Mucosa of rectum (tissue), 2 donors: ENCODE measurements around the gene SP5.
"Not testable (repeated sequence)": the region's sequence is repeated elsewhere in the genome, so short reads cannot be mapped to it uniquely, and the experiment has no call there.

ENCODE experiments used
- H3K27ac ChIP-seq, 2 donors: one replicate each; pipeline ENCODE4 v1.7.0; 2013; ENCODE audit warnings: inconsistent platforms in 2 of 2, low read depth in 2 of 2, low read length in 2 of 2
- H3K27me3 ChIP-seq, 2 donors: one replicate each; pipeline ENCODE4 v1.7.0; 2013; ENCODE audit warnings: low read length in 2 of 2; ENCODE audit not compliant: control insufficient read depth in 2 of 2, insufficient read depth in 2 of 2
- H3K36me3 ChIP-seq, 2 donors: one replicate each; pipeline ENCODE4 v1.7.0; 2013; ENCODE audit warnings: low read length in 2 of 2; ENCODE audit not compliant: control insufficient read depth in 2 of 2, insufficient read depth in 2 of 2
- H3K4me1 ChIP-seq, 2 donors: one replicate each; pipeline ENCODE4 v1.7.0; 2013; ENCODE audit warnings: low read length in 2 of 2, mild to moderate bottlenecking in 1 of 2; ENCODE audit not compliant: control insufficient read depth in 2 of 2, insufficient read depth in 2 of 2
- H3K4me3 ChIP-seq, 2 donors: one replicate each; pipeline ENCODE4 v1.7.0; 2013; ENCODE audit warnings: low read length in 2 of 2
- H3K9ac ChIP-seq, 2 donors: one replicate each; pipeline ENCODE4 v1.7.0; 2013; ENCODE audit warnings: low read length in 2 of 2, low read depth in 1 of 2, mild to moderate bottlenecking in 1 of 2
- H3K9me3 ChIP-seq, 2 donors: one replicate each; pipeline ENCODE4 v1.7.0; 2013; ENCODE audit warnings: low read length in 2 of 2; ENCODE audit not compliant: control insufficient read depth in 2 of 2
- donor health status: healthy.
- donor health status: Normal muscosa, but diverticular disease.

Gene SP5

GRCh38 chr2:170717599-170717963 is 2.4 kb downstream of the SP5 start:
- Histone ChIP-seq H3K9me3 (no peaks in the 10 kb centered on the region), H3K4me3 (no peak overlapping the region), H3K9ac (no peak overlapping the region), H3K36me3 (no peaks in the 10 kb centered on the region), H3K27me3 (peaks cover 13 to 30% of the 10 kb centered on the region in 2 donors), H3K4me1 (peaks cover 11 to 16% of the 10 kb centered on the region in 2 donors), H3K27ac (no peak overlapping the region)

- no peaks in the 10 kb centered on the region for H3K36me3 ChIP-seq
- H3K4me3 ChIP-seq: no peak overlapping the region
- H3K27ac ChIP-seq: no peak overlapping the region
- H3K9me3 ChIP-seq: no peaks in the 10 kb centered on the region
- peaks cover 8 to 25% of the 10 kb centered on the region in 2 donors for H3K27me3 ChIP-seq
- H3K9ac ChIP-seq: no peak overlapping the region
- peaks cover 11 to 16% of the 10 kb centered on the region in 2 donors for H3K4me1 ChIP-seq
Observed at GRCh38 chr2:170717991-170718589, 3.0 kb downstream of the SP5 start.

- H3K27me3 ChIP-seq: peaks cover 3 to 13% of the 10 kb centered on the region in 2 donors
Observed at GRCh38 chr2:170719810-170720209, 4.7 kb downstream of the SP5 start.

GRCh38 chr2:170721678-170722077 is 6.5 kb downstream of the SP5 start:
- Histone ChIP-seq H3K27ac (no peak overlapping the region), H3K4me3 (no peak overlapping the region), H3K9me3 (no peaks in the 10 kb centered on the region), H3K27me3 (peaks cover 3 to 10% of the 10 kb centered on the region in 2 donors), H3K36me3 (no peaks in the 10 kb centered on the region), H3K9ac (no peak overlapping the region), H3K4me1 (no peaks in the 10 kb centered on the region)

More at GRCh38 chr2:170719810-170720209, 4.7 kb downstream of the SP5 start:
- no peaks in the 10 kb centered on the region for H3K9me3 ChIP-seq
- H3K4me1 ChIP-seq: peaks cover 4 to 12% of the 10 kb centered on the region in 2 donors
- no peak overlapping the region for H3K9ac ChIP-seq
- no peak overlapping the region for H3K27ac ChIP-seq
- H3K36me3 ChIP-seq: no peaks in the 10 kb centered on the region
- H3K4me3 ChIP-seq: no peak overlapping the region

- H3K9me3 ChIP-seq: no peaks in the 10 kb centered on the region
- no peak overlapping the region for H3K9ac ChIP-seq
- H3K27ac ChIP-seq: no peak overlapping the region
- H3K4me3 ChIP-seq: no peak overlapping the region
- peaks cover 3 to 6% of the 10 kb centered on the region in 2 donors for H3K27me3 ChIP-seq
- H3K36me3 ChIP-seq: no peaks in the 10 kb centered on the region
- no peaks in the 10 kb centered on the region for H3K4me1 ChIP-seq
Observed at GRCh38 chr2:170722301-170722700, 7.2 kb downstream of the SP5 start.

- Histone ChIP-seq H3K9me3 (no peaks in the 10 kb centered on the region), H3K27me3 (no peaks in the 10 kb centered on the region), H3K36me3 (no peaks in the 10 kb centered on the region), H3K4me1 (no peaks in the 10 kb centered on the region), H3K9ac (no peak overlapping the region), H3K27ac (no peak overlapping the region), H3K4me3 (no peak overlapping the region)
Observed at GRCh38 chr2:170723446-170723958, 8.4 kb downstream of the SP5 start.

GRCh38 chr2:170733798-170734600 is 18.9 kb downstream of the SP5 start:
- Histone ChIP-seq H3K9ac (no peak overlapping the region), H3K27me3 (no peaks in the 10 kb centered on the region), H3K27ac (no peak overlapping the region), H3K4me1 (no peaks in the 10 kb centered on the region), H3K36me3 (no peaks in the 10 kb centered on the region), H3K4me3 (no peak overlapping the region), H3K9me3 (no peaks in the 10 kb centered on the region)

GRCh38 chr2:170734601-170735000 is 19.5 kb downstream of the SP5 start:
- not testable (repeated sequence) for H3K9ac ChIP-seq, H3K36me3 ChIP-seq, H3K27ac ChIP-seq, H3K27me3 ChIP-seq, H3K4me1 ChIP-seq, H3K4me3 ChIP-seq, H3K9me3 ChIP-seq

GRCh38 chr2:170736628-170737027 is 21.5 kb downstream of the SP5 start:
- no peaks in the 10 kb centered on the region for H3K4me1 ChIP-seq
- no peaks in the 10 kb centered on the region for H3K36me3 ChIP-seq
- no peak overlapping the region for H3K9ac ChIP-seq
- no peak overlapping the region for H3K4me3 ChIP-seq
- H3K27ac ChIP-seq: no peak overlapping the region
- H3K27me3 ChIP-seq: no peaks in the 10 kb centered on the region
- no peaks in the 10 kb centered on the region for H3K9me3 ChIP-seq

GRCh38 chr2:170737406-170737805 is 22.3 kb downstream of the SP5 start:
- Histone ChIP-seq H3K27ac (no peak overlapping the region), H3K4me1 (no peaks in the 10 kb centered on the region), H3K9me3 (no peaks in the 10 kb centered on the region), H3K9ac (no peak overlapping the region), H3K36me3 (no peaks in the 10 kb centered on the region), H3K27me3 (no peaks in the 10 kb centered on the region), H3K4me3 (no peak overlapping the region)
